Measurements from ENCODE around the gene SNX30.

SNX30 gene

DNA sequence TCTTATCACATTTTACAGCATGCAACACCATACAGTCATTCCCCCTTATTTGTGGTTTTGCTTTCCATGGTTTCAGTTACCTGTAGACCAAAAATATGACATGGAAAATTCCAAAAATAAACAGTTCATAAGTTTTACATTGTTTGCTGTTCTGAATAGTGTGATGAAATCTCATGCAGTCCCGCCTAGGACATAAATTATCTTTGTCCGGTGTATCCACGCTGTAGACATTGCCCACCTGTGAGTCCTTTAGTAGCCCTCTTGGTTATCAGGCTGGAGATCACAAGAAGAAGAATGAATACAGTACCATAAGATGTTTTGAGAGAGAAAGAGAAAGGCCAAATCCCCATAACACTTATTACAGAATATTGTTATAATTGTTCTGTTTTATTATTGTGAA, 72.1 kb downstream of the SNX30 start:
- no peak for DNase-seq (ENCODE audit: low spot score)

DNA sequence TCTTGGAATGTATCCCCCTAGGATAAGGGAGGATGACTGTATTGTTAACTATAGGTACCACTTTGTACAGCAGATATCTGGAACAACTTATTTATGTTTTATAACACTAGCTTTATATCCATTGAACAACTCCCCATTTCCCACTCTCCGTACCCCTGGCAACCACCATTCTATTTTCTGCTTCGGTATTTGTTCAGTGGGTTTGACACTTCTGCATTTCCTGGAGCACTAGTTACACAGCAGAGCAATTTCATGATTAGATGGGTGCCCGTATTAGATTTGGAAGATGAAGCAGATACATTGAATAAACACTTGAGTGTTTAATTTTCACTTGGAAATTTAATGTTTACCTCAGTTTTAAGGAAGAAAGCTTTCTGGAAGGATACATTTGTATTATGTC, 72.7 kb downstream of the SNX30 start:
- no peak for DNase-seq (ENCODE audit: low spot score)

DNA sequence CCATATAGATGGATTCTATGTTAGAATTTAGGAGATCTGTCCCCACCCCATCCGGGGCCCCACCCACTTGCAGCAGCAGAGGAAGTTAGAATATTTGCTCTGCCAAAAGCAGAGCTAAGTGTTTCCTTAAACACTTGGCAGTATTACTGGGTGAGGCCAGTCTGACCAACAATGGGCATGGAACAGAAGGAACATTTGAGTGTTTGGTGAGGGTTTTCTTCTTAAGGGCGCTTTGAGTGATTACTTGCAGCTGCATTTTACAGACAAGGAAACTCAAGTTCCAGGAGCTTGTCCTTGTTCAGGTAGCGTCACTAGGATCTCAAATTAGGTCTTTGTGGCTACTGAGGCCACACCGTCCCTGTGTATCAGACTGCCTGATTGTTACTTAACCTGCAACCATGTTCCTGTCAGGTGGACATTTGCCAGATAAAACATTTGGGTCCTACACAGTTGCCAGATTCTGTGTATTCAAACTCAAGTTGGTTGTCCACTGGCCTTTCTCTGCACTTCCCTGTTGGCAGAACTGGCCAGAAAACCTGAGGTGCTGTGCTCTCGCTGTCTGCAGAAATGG, 80.8 kb downstream of the SNX30 start:
- peak; percentile 30 for DNase-seq (ENCODE audit: low spot score)

DNA sequence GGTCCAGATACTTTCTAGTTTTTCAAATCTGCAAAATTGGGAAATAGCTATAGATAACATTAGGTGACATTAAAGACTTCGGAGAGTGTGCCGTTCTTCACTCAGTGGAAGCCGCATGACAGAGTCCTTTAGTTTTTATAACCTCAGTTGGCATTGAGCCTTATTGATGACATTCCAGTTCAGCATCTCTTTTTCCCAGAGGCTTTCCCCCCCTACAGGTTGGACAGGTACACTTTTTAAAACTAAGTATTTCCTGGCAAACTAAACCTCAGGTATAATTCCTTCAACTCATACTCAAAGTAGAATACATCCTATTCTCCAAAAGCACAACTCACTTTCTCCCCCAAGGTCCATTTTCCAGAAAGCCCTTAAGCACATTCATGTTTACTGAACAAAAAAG, 81.4 kb downstream of the SNX30 start:
- no peak for DNase-seq (ENCODE audit: low spot score)

DNA sequence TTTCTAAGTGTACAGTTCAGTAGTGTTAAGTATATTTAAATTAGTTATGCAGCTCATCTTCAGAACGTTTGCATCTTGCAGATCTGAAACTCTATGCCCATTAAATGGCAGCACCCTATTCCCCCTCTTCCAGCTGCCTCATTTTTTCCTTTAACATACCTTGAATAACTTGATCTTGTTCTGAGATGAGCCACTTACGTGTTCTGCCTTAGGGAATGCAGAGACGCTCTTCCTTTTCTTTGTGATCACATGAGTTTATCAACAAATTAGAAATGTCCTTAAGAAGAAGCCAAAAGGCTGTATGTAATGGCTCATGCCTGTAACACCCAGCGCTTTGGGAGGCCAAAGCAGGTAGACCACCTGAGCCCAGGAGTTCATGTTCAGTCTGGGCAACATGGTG, 82.5 kb downstream of the SNX30 start:
- DNase-seq (ENCODE audit: low spot score): no peak

DNA sequence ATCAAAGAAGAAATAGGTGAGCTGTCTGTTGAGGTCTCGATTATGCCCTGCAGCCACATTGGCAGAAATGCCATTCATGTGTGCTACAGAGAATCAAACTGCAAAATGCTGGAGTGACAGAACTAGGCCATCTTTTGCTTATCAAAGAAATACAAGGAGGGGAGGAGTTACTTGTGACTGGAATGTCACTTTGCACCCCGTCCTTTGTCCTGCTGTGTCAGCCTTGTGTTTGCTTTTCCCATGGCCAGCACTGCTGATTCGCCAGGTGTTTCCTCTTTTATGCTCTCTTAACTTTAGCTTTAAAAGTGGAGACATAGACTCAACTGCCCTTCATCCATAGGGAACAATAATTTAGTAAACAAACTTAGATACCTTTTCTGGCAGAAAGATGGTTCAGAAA, 85.8 kb downstream of the SNX30 start:
- no peak for DNase-seq (ENCODE audit: low spot score)

DNA sequence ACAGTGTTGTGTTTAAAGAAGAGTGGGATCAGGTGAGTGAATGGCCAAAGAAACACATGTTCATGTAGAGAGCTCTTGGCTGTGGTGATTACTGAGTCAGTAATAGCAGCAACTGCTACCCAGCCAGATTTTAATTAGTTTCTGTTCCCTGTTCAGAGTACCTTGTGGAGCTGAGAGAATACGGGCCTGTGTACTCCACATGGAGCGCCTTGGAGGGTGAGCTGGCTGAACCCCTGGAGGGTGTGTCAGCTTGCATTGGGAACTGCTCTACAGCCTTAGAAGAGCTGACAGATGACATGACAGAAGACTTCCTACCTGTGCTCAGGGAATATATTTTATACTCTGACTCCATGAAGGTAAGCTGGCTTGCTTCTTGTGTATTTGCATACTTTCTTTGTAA, 87.8 kb downstream of the SNX30 start:
- no peak for DNase-seq (ENCODE audit: low spot score)

DNA sequence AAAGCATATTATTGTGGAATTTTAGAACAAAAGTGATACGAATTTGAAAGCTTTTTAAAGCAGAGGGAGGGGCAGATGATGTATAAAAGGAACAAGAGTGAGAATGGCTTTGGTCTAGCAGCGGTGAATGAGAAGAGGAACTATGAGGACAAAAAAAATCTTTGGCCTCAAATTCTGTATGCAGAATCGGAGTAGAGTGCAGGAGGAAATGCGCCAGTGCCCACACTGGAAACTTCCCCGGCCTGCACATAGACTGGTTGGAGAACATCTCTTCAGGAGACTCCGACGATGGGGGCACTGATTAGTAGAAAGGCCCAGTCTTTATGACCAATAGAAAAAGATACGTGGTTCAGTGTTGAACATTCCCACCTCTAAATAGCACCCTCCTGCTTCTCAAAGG, 88.8 kb downstream of the SNX30 start:
- peak; percentile 61 for DNase-seq (ENCODE audit: low spot score)

DNA sequence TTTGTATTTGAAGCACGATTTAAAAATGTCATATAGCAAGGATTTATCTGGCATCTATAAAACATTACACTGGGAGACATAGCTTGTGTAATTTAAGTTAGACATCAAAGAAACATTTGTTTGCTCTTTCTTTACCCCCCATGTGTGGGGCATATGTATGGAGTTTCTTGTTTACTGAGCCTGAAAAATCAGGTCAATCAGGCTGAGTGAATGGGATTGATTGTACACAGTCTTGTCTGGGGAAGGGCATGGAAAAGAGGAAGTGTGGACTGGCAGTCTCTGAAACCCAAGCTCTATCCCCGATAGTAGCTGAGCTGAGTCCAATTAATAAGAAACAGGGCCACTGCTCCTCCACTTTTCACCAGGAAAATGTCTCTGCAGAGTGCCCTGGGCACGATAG, 90.7 kb downstream of the SNX30 start:
- DNase-seq (ENCODE audit: low spot score): peak; percentile 75

DNA sequence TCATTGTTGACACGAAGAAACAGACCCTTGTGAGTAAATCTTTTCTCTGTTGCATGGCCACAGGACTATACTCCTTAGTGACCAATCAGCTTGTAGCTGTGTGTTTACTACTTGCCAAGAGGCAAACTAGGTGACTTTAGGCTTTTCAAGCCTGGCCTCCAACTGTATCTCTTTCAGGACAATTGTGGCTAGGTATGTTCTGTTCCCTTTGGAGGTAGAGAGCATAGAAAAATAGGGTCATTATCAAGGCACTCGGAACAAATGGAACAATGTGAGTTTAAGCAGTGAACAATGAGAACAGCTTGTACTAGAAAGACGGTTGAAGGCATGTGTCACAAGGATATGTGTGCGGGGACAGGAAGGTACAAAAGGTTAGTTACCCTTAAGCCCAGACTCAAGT, 92.0 kb downstream of the SNX30 start:
- no peak for DNase-seq (ENCODE audit: low spot score)

DNA sequence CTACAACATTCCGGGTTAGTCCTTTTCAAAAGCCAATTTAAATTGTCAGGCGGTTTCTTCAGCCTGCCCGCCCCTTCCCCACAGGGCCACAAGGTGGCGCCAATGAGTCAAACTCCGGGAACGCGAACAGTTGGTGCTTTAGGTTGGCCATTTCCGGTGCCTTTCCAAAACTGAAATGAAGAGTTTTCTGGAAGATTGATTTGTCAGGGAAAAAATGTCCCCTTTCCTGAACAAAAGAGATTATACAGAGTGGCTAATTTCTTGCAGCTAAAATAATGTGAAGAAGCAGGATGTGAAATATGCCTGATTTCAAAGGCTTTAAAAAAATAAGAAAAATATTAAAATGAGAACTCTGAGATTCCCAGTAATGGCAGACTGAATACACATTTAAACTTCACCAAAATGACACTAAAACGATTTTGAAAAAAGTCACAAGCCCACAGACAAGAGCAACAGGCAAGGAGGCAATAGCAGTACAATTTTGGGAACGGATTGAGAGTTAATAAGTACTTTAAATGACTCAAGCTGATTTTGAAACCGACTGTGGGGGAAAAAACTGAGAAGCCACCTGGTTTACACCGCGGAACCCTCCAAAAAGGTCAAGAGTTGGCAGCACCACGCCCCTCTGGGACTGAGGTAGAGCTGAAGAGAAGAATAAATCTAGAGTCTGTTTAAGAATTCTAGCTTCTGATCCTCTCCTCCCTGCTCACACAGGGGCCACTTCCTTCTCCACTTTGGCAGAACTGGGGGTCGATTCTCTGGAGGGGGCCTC, 94.4 kb downstream of the SNX30 start:
- peak; percentile 73 for DNase-seq (ENCODE audit: low spot score)

DNA sequence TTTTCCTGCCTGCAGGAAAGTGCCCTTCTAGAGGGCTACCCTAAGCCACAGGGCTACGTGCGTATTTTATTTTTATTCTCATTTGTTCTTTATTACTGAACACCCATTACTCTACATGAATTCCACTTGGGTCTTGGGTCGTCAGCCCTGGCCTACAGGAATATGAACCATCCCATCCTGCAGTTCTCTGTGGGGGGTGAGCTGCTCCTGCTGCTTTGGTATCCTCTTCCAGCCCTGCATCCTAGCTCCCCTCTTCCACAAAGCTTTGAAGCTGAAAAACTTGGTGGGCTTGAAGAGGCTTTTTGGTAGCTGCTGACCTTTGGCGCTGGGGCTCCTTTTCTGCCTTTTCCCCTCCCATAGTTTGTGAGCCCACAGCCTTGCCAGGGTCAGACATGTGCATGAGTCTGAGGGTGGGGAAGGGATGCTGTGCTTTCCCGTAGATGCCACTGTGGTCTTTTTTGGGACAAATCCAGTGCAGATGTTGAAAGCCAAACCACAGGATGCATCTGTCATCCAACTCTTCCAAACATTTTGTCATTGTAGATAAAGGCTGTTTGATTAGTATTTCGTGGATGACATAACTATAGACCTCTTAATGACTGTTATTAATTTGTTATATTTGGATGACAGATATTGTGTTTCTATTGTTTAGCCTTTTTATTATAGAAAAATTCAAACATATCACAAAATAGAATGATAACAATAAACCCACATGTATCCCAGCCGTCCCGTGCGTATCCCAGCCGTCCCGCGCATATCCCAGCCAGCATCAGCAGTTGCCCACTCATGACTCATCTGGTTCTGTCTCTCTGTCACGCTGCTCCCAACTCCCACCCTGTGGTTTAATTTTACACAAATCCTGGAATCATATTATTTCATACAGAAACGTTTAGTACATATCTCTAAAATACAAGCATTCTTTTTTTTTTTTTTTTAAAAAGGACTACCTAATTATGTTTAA, 96.2 kb downstream of the SNX30 start:
- DNase-seq (ENCODE audit: low spot score): peak; percentile 62

DNA sequence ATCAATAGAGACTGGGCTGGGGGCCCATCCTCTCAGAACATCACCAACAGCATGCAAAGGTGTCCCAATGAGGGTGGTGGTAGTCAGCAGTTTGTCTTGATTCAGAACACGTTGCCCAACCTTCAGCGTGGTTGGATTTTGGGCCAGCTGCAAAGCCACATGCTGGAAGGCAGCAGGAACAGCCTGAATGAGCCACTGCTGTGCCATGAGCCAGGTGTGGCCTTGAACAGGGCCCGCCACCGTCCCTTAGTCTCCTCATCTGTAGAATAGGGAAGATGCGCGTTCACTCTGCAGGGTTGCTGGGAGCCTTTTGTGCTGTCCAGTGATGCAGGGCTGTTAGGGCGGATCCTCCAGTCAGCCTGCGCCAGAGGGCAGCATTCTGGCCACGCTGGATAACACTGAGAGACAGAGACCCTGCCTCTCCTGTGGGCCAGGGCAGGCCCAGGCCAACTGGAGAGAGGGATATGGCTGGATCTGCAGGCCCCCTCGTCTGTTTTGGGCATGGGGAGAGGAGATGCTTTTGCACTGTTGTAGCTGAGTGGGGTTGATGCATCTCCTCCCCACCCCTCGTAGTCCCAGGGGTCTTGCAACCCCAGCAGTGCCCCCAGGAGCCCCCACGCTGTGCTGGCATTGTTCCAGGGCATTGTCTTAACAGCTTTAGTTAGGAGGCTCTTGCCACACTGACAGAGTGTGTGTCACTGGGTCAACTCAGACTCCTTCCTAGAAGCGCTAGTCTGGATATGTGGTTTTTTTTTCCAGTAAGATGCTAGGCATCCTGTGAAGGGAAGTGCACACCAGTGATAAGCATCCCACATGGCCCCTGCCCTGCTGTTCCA, 98.0 kb downstream of the SNX30 start:
- DNase-seq (ENCODE audit: low spot score): no peak

DNA sequence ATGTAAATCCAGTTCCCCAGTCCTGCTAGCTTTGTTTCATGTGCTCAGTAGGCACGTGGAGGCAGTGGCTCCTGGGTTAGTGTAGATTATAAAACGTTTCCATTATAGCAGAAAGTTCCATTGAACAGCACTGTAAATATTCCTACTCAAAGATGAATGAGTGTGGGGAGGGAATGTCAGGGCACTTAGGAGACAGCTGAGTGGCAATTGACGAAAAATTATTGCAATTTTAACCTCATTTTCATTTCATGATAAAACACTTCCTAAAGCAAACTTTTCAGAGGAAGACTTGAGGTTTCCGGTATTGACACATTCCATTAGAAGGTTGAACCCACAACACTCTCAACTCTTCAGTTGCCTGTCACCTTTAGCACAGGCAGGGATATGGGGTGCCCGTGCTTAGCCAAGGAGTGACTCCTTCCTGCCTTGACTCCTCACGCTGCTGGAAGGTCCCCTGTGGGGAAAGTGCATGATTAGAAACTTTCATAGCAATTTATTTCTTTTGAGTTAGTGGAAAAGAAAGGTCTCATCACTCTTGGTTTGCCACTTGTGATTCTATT, 98.9 kb downstream of the SNX30 start:
- no peak for DNase-seq (ENCODE audit: low spot score)

DNA sequence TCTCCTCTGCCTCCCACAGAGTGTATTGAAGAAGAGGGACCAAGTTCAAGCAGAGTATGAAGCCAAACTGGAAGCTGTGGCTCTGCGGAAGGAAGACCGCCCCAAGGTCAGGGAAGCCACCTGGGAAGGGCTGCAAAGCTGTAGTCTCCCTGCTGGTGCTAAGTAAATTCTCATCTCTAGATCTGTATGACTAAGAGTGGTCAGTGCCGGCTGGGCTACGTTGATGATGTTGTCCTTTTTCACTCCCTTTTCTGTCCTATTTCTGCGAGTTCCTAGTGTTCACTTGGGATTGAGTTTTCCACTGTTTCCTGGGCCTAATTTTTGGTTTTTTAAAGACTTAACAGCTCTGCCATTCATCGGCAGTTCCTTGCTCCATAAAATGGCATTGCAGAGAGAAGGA, 100.3 kb downstream of the SNX30 start:
- DNase-seq (ENCODE audit: low spot score): no peak

DNA sequence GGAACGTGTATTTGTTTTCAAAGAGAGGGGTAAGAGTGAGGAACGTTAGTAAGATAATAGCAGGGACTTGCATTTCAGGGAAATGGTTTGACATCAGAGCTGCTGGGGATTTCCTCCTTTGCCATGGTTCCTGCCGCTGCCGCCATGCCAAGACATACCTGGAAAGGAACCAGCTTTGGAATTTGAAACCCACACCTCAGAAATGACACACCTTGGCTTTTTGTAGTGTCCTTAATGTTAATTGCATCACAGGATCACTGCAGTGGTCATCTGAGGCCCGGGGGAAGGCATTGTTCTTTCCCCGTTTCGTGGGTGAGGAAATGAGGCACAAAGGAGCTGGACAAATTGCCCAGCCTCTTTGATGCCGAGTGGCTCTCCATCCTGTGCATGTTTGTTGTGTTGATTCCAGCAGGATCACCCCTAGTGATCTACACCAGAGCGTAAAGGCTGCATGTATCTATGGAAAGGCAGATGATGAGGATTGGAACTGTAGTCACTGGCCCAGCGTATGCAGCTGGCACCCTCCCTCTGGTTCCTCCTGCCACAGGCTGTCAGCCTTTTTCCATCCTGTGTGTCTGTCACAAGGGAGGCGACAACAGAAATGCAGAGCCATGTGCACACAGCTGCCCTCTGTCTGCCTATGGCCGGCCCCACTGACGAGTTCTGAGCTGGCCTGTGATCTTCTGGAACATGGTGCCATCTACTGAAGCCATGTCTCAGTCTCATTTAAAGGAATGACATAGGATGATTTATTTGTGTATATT, 102.4 kb downstream of the SNX30 start:
- peak; percentile 89 for DNase-seq (ENCODE audit: low spot score)

DNA sequence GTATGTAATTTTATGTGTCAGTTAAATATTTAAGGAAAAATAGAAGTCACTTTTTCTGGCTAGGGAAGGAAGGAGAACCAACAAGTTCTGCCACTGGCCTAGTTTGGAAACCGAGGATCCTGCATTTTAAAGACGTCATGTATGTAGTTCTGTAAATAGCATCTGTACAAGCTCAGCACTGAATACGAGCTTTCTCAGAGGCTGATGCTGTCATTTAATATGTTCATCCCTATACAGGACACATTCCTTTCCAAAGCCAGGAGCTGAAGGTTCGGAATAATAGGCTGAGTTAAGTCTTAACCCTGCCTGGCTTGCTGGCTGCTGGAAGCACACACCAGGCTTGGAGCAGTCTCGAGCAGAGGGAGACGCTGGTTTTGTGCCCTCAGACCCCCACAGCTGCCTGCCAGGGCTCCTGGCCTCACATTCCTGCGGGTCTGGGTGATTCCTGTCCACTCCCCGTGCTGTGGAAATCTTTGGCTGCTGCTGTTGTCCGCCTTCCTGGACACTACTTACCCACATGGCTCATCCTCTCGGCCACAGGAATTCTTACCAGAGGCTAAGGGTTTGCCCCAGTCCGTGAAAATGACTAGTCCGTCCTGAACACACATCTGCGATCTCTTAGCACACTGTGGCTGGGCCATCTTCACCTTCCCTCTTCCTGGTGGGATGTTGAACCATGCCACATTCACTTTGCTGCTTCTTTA, 103.5 kb downstream of the SNX30 start:
- no peak for DNase-seq (ENCODE audit: low spot score)

DNA sequence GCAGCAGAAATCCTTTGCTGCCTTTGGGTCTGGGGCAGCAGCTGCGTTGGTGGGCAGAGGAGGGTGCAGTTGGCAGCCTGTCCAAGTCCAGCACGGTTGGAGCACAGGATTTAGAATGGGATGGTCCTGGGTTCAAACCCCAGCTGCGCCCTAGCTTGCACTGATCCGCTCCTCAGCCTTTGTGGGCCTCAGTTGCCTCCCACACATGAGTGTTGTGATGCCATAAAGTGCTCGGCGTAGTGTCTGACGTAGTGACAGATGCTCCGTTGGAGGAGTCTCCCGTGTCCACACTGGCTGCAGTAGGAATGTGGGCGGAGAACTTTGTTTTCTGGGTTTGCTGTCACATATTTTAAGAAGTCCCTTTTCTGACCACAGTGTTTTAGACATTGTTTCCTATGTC, 104.1 kb downstream of the SNX30 start:
- DNase-seq (ENCODE audit: low spot score): no peak

DNA sequence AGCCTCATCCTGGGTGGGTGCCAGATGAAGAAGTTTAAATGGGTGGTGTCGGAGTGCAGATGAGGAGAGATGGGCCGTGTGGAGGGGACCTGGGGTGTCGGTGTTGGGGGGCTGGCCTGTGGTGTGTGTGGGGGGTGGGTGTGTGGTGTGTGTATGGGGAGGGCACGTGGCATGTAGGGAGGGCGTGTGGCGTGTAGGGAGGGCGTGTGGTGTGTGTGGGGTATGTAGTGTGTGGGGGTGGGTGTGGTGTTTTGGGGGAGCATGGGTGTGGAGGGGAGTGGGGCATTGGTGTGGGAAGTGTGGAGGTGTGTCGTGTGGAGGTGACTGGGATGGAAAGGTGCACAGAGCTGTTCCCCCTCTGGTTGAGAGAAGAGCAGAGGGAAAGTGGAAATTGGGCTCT, 105.6 kb downstream of the SNX30 start:
- no peak for DNase-seq (ENCODE audit: low spot score)

DNA sequence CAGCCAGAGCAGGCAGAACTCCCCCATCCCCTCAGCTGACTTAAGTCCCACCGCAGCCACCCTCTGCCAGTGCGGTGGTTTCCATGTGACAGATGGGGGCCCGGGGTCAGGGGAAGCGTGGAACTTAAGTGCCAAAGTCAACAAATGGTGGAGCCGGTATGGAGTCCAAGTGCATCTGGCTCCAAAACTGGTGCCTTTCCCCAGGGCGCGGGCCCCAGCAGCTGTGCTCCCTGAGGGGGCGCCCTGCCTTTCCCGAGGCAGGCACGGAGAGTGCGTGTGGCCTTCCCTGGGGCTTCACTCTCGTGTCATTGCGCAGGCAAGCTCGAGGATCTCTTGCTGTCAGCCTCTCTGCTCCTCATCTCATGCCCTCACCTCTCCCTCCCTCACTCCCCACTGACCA, 106.3 kb downstream of the SNX30 start:
- no peak for DNase-seq (ENCODE audit: low spot score)

Measured in Ammon's horn (tissue), 1 donor.